ENCODE data around the gene TIMP2. TPM values are rescaled to one million over a fixed set of nuclear protein-coding genes. Genes with fewer than 3 reads are reported as not detected.

The TIMP2 gene
- total and polyA plus RNA-seq, 2 experiments from 2014 or later: 10.6 to 22.5 TPM

DNA sequence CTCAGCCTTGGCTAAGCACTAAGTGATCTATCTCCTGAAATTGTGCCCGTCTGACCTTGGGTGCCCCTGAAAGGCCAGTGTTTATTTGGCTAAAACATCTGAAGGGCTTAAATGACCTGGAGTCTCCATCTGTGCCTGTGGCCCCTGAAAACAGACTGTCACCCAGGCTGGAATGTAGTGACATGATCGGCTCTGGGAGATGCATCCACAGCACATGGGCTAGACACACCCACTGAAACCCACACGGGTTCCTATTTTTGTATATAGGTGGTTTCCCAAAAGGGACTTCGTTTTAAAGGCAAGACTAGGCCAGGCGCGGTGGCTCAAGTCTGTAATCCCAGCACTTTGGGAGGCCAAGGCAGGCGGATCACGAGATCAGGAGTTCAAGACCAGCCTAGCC, 35.7 kb downstream of the TIMP2 start:
- Histone ChIP-seq H3K9me2 (ENCODE audit: insufficient read depth) (no peaks in the 10 kb centered on the region), H3K4me2 (no peak overlapping the region), H3K36me3 (ENCODE audit: insufficient read depth) (no peaks in the 10 kb centered on the region), H3K4me1 (ENCODE audit: insufficient read depth) (0 out of 2 replicates have a peak, but pooled peaks cover under 1% of the 10 kb centered on the region), H3F3A (replicated peaks; ENCODE audit: low read depth) (no peaks in the 10 kb centered on the region), H3K27ac (ENCODE audit: low read depth) (no peak overlapping the region), H3K79me2 (replicated peaks; ENCODE audit: insufficient read depth) (peaks cover 14% of the 10 kb centered on the region; the same call in 1 of the 2 replicates), H3K27me3 (ENCODE audit: insufficient read depth) (no peaks in the 10 kb centered on the region), H4K20me1 (replicated peaks; ENCODE audit: insufficient read depth) (peaks cover 2% of the 10 kb centered on the region; the same call in 1 of the 2 replicates), H3K4me3 (no peak overlapping the region), H2AFZ (no peak overlapping the region)
- H3K36me3 Mint-ChIP-seq (ENCODE audit: low read depth): no peaks in the 10 kb centered on the region; the same call in 2 of the 3 replicates
- ATAC-seq: no peak
- H3K4me3 Mint-ChIP-seq: no peak overlapping the region
- no peaks in the 10 kb centered on the region for H3K9me3 Mint-ChIP-seq
- no peak overlapping the region for H3K27ac Mint-ChIP-seq
- H3K4me1 Mint-ChIP-seq: peaks cover 13% of the 10 kb centered on the region
- no peak for DNase-seq (ENCODE audit: low spot score)
- no peak for TF ChIP-seq STAT1 (IDR thresholded peaks at IDR 0.05; ENCODE audit: unreplicated experiment)
- no peak for TF ChIP-seq ZNF114 (CRISPR knock-in tag; IDR thresholded peaks at IDR 0.05)
- TF ChIP-seq ZNF331 (CRISPR knock-in tag; IDR thresholded peaks at IDR 0.05; ENCODE audit: low read depth): no peak
- no peak for TF ChIP-seq CREB1 (CRISPR knock-in tag; IDR thresholded peaks at IDR 0.05; ENCODE audit: low read depth)
- TF ChIP-seq JUNB (IDR thresholded peaks at IDR 0.05; ENCODE audit: unreplicated experiment): no peak
- TF ChIP-seq, protein P1, sequence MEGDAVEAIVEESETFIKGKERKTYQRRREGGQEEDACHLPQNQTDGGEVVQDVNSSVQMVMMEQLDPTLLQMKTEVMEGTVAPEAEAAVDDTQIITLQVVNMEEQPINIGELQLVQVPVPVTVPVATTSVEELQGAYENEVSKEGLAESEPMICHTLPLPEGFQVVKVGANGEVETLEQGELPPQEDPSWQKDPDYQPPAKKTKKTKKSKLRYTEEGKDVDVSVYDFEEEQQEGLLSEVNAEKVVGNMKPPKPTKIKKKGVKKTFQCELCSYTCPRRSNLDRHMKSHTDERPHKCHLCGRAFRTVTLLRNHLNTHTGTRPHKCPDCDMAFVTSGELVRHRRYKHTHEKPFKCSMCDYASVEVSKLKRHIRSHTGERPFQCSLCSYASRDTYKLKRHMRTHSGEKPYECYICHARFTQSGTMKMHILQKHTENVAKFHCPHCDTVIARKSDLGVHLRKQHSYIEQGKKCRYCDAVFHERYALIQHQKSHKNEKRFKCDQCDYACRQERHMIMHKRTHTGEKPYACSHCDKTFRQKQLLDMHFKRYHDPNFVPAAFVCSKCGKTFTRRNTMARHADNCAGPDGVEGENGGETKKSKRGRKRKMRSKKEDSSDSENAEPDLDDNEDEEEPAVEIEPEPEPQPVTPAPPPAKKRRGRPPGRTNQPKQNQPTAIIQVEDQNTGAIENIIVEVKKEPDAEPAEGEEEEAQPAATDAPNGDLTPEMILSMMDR (conservative IDR thresholded peaks at IDR 0.05; ENCODE audit: low read depth in 2 of 2): no peak
- TF ChIP-seq POLR2AphosphoS5 (IDR thresholded peaks at IDR 0.05; ENCODE audit: low read depth): no peak
- TF ChIP-seq, protein P2, sequence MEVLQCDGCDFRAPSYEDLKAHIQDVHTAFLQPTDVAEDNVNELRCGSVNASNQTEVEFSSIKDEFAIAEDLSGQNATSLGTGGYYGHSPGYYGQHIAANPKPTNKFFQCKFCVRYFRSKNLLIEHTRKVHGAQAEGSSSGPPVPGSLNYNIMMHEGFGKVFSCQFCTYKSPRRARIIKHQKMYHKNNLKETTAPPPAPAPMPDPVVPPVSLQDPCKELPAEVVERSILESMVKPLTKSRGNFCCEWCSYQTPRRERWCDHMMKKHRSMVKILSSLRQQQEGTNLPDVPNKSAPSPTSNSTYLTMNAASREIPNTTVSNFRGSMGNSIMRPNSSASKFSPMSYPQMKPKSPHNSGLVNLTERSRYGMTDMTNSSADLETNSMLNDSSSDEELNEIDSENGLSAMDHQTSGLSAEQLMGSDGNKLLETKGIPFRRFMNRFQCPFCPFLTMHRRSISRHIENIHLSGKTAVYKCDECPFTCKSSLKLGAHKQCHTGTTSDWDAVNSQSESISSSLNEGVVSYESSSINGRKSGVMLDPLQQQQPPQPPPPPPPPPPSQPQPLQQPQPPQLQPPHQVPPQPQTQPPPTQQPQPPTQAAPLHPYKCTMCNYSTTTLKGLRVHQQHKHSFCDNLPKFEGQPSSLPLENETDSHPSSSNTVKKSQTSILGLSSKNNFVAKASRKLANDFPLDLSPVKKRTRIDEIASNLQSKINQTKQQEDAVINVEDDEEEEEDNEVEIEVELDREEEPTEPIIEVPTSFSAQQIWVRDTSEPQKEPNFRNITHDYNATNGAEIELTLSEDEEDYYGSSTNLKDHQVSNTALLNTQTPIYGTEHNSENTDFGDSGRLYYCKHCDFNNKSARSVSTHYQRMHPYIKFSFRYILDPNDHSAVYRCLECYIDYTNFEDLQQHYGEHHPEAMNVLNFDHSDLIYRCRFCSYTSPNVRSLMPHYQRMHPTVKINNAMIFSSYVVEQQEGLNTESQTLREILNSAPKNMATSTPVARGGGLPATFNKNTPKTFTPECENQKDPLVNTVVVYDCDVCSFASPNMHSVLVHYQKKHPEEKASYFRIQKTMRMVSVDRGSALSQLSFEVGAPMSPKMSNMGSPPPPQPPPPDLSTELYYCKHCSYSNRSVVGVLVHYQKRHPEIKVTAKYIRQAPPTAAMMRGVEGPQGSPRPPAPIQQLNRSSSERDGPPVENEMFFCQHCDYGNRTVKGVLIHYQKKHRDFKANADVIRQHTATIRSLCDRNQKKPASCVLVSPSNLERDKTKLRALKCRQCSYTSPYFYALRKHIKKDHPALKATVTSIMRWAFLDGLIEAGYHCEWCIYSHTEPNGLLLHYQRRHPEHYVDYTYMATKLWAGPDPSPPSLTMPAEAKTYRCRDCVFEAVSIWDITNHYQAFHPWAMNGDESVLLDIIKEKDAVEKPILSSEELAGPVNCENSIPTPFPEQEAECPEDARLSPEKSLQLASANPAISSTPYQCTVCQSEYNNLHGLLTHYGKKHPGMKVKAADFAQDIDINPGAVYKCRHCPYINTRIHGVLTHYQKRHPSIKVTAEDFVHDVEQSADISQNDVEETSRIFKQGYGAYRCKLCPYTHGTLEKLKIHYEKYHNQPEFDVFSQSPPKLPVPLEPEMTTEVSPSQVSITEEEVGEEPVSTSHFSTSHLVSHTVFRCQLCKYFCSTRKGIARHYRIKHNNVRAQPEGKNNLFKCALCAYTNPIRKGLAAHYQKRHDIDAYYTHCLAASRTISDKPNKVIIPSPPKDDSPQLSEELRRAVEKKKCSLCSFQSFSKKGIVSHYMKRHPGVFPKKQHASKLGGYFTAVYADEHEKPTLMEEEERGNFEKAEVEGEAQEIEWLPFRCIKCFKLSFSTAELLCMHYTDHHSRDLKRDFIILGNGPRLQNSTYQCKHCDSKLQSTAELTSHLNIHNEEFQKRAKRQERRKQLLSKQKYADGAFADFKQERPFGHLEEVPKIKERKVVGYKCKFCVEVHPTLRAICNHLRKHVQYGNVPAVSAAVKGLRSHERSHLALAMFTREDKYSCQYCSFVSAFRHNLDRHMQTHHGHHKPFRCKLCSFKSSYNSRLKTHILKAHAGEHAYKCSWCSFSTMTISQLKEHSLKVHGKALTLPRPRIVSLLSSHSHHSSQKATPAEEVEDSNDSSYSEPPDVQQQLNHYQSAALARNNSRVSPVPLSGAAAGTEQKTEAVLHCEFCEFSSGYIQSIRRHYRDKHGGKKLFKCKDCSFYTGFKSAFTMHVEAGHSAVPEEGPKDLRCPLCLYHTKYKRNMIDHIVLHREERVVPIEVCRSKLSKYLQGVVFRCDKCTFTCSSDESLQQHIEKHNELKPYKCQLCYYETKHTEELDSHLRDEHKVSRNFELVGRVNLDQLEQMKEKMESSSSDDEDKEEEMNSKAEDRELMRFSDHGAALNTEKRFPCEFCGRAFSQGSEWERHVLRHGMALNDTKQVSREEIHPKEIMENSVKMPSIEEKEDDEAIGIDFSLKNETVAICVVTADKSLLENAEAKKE (CRISPR knock-in tag; IDR thresholded peaks at IDR 0.05): no peak
- H3K27me3 Mint-ChIP-seq (ENCODE audit: insufficient read depth, low read depth, poor library complexity): peaks cover 5% of the 10 kb centered on the region

Data from GM23338 (cell line).